Left forelimb (tissue), 1 donor: Measurements from ENCODE around the gene IGF1R.

Experiments
- DNase-seq: peaks from one replicate; pipeline ENCODE4 v3.0.0-alpha.2; 2018; ENCODE audit warnings: low spot score

The IGF1R gene

DNA sequence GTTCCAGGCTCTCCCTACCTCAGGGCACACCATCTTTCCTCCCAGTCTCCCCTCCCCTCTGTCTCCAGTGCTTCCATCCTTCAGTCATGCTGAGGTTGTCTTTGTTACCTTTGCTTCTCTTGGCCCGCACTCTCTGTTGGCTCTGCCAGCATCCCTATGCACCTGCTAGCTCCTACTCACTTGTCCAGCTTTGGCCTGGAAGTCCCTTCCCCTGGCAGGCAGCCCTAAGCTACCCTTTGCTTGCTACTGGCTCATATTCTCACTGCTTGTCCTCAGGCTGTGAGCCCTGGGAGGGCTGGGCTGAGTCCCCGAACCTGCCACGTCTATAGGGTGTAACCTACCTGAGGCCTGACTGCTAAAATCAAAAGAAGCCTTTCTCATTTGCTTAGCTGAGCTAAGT is 236.6 kb downstream of the IGF1R start:
- DNase-seq = no peak

DNA sequence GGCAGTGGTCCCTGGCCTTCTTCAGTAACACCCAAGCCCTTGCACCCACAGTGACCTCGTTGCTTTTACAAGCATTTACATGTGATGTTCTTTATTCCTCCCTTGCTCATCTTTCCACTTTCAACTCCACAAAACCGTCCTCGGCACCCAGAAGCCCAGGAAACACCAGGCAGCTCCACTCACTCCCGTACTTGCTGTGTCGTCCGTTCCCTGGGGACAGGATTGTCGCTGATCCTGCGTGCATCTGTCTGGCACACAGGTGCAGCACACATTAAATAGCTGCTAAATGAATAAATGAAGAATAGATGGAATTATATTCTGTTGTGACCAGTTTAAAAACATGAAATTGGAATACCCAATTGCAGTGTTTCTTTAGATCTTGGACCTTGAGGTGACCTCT is 239.6 kb downstream of the IGF1R start:
- DNase-seq = no peak

DNA sequence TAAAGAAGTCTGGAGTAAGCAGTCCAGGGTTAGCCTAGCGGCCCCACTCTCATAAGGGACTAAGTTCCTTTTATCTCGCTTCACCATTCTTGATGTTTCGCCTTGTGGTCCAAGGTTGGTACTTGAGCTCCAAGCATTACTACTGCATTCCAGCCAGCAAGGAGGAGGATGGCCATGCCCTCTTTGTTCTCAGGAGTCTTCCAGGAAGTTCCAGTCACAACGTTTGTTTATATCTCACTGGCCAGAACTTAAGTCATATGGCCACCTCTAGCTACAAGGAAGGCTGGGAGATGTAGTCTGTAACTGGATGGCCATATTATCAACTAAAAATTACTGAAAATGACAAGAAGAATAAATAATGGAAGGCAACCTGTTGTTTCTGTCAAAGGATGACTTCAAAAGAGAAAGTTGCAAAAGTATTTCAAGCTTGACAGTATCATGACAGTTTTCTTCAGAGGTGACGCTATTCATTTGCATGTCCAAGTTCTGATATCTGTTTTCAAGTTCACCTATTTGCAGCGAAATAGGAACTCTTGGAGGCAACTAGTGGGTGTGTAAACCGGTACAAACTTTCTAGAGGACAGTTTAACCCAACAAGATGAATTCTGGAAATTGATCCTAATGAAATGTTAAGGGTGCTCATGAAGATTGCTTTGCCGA is 240.6 kb downstream of the IGF1R start:
- no peak for DNase-seq

DNA sequence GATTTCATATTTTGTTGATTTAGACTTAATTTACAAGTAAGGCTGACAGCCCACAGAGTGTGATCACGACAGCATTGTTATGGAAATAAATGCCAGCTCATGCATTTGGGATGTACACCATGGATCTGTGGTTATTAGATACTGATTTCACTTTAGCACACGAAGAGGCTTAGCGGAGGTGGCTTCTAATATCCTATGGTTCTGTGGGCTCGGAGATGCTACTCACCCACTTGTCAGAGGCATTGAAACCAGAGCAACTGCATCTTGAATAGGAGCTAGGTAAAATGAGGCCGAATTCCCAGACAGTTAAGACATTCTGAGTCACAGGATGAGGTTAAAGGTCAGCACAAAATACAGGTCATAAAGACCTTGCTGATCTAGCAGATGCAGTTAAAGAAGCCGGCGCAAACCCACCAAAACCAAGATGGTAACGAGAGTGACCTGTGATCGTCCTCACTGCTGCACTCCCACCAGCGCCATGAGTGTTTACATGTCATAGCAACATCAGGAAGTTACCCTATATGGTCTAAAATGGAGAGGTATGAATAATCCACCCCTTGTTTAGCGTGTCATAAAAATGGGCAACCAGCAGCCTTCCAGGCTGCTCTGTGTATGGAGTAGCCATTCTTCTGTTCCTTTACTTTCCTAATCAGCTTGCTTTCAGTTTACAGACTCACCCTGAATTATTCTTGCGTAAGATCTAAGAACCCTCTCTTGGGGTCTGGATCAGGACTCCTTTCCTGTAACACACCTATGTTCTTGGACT is 241.8 kb downstream of the IGF1R start:
- no peak for DNase-seq

DNA sequence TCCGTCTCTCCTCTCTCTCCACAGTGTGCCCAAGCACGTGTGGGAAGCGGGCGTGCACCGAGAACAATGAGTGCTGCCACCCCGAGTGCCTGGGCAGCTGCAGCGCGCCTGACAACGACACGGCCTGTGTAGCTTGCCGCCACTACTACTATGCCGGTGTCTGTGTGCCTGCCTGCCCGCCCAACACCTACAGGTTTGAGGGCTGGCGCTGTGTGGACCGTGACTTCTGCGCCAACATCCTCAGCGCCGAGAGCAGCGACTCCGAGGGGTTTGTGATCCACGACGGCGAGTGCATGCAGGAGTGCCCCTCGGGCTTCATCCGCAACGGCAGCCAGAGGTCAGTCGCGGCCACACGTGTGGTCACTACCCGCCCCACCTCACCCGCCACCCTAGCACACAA is 243.0 kb downstream of the IGF1R start:
- no peak for DNase-seq

DNA sequence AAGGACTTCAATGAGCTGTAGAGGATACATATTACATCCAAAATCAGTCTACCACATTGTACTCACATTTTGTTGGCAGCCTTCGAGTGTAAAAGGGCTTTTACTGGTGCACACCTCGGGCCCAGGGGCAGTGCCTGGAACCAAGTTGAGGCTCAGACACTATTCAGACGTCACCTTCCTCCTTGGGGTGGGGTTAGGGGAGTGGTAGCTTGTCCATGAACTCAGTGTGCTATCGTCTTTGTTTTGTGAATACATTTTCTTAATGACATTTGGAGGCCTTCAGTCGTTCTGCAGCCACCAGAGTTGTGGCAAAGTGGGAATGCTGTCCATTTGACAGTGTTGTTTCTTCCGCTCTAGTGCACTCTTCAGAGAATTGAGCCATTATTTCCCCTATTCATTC is 245.1 kb downstream of the IGF1R start:
- no peak for DNase-seq

DNA sequence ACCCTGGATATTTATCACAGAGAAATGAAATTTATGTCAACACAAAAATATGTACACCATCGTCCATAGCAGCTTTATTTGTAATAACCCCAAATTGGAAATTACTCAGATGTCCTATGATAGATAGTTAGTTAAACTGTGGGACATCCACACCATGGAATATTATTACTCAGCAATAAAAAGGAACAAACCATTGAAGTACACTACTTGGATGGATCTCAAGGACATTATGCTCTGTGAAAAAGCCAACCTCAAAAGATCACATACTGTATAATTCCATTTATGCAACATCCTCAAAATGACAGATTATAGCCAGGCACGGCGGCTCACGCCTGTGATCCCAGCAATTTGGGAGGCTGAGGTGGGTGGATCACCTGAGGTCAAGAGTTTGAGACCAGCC is 246.0 kb downstream of the IGF1R start:
- no peak for DNase-seq

DNA sequence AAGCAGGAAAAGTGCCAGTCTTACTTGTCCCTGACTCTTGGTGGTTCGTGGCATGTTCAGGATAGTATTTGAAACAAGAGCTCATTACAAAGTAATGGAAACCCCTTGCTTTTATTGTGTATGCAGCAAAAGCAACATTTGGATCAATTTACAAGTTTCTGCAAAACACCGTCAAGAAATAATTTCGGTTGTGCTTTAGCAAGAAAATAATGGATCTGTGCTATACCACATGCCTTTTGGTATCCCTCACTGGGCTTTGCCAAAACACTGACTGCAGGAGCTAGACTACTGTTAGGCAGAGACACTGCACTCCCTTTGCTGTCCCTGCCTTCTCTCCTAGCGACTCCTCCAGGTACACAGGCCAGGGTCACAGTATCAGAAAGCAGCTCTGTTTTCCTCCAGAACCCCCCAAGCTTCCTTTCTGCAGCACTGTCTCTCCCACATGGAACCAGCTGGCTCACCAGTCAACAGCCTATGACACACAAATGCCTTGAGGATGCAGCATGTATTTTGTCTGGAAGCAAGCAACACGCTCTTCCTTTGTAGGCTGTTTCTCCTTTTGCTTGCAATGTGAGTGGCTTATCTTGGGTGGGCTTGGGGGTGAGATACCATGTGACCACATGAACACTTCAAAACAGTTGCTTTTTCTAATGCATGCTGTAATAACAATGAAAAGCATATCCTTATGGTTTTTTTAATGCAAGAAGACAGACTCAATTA is 247.8 kb downstream of the IGF1R start:
- DNase-seq = no peak

DNA sequence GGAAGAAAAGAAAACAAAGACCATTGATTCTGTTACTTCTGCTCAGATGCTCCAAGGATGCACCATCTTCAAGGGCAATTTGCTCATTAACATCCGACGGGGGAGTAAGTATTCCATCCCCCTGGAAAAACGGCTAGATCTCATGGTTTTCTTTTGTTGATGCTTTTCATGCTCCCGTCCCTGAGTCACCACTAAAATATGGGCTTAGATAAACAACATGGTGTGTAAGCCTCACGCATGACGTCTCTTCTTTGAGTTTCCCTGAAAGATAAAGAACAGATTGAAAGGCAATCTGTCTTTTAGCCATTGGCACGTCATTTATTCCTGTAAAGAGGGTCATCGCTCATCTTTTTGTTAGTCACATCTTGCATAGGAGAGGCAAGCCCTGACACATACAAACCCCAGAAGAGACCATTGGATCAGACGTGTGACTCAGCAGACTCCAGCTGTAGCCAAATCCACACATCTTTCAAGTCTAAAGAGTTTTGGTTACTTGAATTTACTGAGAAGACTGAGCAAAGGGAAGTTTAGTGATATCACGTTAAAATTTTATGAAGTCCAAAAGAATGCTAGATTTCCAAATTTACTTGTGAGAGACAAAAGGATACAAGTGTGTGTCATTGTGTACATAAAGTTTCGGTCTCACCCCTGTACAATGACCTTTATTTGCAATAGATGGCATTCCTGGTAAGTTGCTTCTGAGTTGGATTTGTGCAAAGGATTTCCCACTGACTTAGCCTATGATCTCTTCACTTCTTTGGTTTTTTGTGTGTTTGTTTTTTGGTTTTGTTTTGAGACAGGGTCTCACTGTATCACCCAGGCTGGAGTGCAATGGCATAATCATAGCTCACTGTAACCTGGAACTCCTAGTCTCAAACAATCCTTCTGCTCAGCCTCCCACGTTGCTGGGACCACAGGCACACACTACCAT is 248.7 kb downstream of the IGF1R start:
- no peak for DNase-seq

DNA sequence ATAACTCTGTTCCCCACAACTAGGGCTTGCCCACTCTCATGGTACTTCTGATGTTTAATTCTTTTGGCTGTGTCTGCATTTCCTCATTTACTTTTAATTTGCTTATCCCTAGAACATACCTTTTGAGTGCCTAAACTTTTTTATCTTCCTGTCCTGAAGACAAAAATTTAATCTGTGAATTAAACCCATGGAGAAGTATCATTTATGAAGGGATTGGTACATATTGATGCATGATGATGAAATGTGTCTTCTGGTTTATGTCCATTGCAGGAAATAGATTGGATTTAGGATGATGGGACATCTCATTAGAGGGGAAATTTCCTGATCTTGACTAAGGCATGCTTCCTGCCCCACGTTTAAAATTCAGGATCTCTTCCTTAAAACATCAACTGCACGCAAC is 249.8 kb downstream of the IGF1R start:
- DNase-seq = no peak

DNA sequence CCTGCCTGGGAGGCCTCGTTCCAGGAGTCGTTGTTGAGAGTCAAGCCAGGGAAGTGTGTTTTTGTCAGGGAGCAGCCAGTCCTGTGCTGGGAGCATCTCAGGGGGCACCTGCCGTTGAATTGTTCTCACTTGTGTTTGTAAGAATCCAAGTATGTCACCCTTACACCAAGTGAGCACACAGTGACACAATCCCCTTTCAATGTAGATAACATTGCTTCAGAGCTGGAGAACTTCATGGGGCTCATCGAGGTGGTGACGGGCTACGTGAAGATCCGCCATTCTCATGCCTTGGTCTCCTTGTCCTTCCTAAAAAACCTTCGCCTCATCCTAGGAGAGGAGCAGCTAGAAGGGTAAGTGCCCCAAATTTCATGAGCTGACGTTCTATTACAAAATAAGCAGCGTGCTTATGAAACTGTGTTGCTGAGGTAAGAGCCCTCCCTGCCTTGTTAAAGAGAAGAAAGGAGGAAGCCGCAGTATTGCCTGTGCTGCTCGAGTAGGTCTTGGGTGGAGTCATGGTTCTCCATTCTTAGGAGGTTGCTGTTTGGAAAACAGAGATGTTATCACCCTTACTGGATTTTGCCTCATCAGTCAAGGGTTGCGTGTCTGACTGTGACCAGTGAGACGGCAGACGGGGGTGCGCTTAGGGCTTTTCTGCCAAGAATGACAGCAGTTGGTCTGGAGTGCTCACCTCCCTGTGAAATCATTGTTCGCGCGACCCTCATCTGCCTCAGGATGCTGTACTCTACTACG is 251.1 kb downstream of the IGF1R start:
- no peak for DNase-seq

DNA sequence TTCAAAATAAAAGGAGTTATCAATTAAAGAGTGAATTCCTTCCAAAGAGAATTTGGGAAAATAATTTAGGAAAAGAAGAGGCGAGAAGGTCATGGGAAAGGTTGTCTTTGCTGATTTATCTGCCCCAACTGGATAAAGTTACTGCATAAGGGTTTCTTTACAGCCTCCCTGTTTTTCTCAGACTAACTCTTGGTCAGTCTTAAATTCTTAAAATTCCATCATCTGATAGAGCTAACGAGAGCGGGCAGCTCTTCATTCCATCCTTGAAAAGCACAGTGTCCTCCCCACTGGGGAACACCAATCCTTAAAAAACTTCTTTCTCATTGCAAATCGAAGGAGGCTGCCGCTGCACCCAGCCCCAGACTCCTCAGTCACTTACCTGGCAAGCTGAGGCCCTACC is 252.0 kb downstream of the IGF1R start:
- DNase-seq = no peak

DNA sequence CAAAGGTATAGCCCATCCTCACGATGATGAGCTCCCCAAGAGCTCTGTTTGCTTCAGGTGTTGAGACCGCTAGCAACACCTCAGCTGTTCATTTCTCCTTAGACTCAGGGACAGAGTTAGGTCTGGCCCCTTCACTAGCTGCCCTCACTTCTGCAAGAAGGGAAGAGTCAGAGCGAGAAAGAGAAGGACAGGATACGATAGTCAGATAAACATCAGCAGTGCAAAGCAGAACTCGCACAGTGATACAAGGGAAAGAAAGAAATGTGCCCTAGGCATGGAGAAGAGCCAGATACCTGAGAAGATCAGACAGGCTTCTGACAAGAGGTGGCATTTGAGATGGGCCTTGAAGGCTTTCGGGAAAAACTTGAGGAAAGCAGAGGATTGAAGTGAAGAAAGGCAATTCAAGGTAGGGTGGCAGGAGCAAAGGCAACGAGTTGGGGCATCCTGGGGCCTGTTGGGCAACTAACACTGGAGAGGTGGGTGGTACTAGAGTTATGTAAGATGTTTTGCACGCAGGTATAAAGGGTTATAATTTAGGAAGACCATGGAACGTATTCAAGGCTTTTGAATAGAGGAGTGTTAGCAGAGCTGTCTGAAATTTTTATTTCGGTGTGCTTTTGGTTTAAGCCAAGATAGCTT is 253.2 kb downstream of the IGF1R start:
- DNase-seq = no peak

DNA sequence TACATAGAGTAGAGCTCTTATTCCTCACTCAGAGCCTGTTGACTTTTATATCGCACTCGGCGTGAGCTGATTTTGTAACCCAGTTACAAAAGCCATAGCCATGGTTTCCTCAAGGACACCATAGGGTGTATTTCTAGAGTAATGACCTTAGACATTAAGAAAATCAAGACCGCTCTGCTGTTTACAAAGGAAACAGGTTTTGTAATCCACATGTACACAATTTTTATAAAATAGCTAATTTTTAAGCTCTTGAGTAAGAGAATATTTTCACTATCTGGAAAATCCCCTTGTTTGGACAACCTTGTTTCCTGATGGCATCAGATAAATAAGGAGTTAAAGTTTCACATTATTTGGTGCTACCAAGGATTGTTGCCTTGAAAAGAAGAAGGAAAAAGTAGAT is 254.6 kb downstream of the IGF1R start:
- no peak for DNase-seq

DNA sequence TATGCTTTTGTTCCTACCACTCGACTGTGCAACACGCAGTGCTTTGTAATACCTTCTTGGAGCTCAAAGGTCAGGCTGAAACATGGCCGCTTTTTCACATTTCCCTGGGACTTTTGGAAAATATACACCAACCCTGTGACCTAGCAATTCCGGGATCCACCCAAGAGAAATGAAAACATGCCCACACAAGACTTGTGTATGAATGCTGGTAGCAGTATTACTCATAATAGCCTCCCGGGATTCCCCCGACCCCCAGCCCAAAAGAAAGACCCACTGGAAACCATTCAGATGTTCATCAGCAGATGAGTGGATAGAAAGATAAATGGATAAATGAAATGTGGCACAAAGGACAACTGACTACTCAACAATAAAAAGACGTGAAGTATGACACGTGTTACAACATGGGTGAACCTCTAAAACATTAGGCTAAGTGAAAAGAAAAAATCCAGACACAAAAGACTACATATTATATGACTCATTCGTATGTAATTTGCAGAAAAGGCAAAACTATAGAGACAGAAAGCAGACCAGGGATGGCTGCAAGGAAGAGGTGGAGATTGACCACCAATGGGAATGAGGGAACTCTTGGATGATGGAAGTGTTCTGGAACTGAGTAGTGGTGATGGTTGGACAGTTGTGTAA is 255.2 kb downstream of the IGF1R start:
- DNase-seq = no peak

DNA sequence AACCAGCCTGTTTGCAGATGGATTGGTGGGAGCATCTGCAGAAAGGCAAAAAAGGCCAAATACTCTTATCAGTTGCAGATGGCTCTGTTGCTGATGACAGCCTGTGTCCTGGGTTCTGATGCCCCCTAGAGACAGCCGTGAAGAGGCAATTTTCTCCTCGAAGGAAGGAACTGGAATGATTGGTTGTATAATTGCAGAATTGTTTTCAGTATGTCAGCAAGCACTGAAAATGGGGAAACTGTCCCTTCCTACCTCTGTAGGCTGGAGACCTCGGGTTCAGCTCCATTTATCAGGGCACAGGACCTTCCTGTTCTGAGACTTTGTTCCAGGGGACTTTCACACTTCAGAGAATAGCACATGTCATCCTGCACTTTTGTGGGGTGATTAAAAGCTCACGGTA is 256.2 kb downstream of the IGF1R start:
- no peak for DNase-seq

DNA sequence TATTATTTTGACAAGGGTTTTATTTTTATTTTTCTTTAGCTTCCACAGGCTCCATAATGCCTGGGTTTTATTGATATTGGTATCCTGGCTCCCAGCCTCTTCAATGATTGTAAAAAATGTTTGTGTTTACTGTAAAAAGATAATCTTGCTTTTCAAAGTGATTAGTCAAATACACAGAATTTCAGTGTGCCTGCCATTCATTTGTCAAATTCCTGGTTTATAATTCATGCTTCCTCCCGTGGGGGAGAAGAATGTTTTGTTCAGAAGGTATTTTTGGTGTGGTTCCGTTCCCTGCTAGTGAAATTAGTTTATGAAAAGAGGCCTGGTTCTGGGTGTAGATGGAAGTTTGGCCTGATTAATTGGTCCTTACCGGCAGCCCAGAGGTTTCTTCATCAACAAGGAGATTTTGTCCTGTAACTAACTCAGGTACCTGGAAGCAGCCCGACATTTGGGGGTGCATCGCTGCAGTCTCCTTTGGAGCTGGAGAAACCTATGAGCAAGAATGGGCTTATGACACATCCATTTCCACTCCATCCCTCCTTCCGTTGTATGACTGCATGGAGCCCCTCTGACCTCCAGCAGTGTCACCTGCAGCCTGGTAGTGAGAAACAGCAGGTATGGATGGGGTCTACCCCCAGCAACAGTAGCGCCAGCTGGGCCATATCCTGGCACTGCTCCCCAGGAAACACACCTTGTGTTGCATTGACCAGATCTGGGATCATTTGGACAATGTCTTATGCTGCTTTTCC is 257.8 kb downstream of the IGF1R start:
- no peak for DNase-seq

DNA sequence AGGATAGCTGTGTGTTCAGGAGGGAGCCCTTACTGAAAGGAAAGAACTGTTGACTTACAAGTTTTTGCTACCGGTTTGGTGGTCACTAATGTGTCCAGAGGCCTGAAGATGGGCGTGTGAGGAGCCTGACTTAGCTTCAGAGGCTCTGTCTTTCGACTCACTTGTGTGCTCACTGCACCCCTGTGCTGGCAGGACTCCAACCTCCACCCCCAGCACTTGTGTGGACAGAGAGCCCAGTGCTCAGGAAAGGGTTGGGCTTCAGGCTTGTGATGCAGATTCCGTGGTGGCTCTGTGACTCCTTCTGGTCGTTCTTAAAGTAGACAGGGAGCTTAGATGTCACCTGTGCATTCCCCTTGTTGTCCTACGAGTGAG is 258.4 kb downstream of the IGF1R start:
- no peak for DNase-seq

DNA sequence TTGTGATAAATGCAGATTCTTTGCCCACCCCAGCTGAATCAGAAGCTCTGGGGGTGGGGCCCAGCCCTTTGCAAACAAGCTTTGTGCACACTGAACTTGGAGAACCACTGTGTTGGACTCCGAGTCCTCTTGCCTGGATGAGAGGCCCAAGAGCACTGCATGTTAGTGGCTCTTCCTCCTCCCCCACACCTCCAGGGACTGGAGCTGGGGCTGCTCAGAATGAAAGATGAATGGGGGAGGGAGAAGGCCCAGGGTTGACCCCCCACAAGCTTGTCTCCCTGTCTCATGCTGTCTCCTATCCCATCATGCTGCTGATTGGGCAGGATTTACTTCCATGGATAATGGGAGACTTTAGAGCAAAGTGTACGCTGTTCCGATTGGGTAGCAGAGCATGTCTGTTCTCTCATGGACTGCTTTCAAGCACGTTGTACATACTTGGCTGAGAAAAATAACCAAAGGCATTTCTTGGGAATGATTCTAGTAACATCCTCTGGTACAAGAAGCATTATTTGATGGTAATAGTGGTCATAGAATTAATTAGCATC is 259.7 kb downstream of the IGF1R start:
- no peak for DNase-seq
